ENCODE results near the gene MYO3B.
"Not testable (repeated sequence)": the region's sequence is repeated elsewhere in the genome, so short reads cannot be mapped to it uniquely, and the experiment has no call there.

Gene MYO3B

DNA sequence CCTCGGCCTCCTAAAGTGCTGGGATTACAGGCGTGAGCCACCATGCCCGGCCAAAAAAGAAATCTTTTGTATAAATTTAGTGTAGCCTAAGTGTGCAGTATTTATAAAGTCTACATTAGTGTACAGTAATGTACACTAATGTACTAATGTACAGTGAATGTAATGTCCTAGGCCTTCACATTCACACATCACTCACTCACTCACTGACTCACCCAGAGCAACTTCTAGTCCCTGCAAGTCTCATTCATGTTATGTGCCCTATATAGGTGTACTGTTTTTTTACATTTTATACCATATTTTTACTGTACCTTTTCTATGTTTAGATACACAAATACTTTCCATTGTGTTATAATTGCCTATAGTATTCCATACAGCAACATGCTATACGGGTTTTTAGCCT, 254.9 kb downstream of the MYO3B start:
- no peak for DNase-seq (ENCODE audit: low spot score)

GRCh38 chr2:170433448-170433847, 255.5 kb downstream of the MYO3B start:
- DNase-seq (ENCODE audit: low spot score): no peak

DNA sequence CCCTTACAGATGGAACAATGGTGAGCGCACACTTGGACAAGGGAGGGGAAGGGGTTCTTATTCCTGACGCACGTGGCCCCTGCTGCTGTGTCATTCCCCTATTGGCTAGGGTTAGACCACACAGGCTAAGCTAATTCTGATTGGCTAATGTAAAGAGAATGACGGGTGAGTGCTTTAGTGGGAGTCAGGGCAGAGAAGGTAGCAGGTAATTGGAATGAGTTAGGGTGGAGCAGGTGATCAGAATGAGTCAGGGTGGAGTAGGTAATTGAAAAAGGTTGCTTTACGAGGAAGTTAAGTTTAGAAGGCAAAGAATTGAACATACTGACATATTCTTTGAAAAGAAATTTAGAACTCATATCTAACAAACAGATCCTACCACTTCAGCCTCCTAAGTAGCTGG, 256.4 kb downstream of the MYO3B start:
- not testable (repeated sequence) for DNase-seq (ENCODE audit: low spot score)

DNA sequence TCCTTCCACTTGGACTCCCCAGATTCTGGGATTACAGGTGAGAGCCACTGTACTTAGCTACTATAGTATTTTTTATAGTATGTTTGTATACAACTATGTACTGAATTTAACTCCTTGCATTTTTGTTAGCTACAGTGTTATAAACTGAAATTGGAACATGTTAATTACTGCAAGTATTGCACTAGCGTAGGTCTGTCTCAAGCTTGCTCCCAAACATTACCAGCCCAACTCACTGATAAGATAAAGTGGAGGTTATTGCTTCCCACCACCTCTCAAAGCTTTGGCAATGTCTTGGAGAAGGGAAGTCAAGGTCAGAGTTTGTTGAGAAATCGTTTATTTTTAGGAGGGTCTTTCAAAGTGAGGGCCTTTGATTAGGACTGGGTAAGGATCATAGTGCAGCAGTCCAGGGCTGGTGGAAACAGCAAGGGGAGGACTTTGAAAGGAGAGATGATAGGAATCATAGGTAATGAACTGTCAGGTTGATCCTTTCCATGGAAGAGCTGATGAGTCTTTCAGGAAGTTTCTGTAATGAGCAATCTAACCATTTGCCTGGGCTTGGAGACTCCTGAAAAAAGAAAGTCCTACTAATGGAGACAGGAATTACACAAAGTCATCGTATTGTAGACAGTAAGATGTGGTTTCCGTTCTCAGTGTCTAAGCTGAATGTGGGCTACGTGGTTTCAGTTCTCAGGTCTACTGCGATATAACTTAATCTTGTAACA, 257.1 kb downstream of the MYO3B start:
- DNase-seq (ENCODE audit: low spot score): no peak

- DNase-seq (ENCODE audit: low spot score): no peak
Measured at GRCh38 chr2:170436077-170436943, 258.4 kb downstream of the MYO3B start.

GRCh38 chr2:170446078-170446477, 268.1 kb downstream of the MYO3B start:
- DNase-seq (ENCODE audit: low spot score): no peak

GRCh38 chr2:170449034-170449433, 271.1 kb downstream of the MYO3B start:
- DNase-seq (ENCODE audit: low spot score): no peak

DNA sequence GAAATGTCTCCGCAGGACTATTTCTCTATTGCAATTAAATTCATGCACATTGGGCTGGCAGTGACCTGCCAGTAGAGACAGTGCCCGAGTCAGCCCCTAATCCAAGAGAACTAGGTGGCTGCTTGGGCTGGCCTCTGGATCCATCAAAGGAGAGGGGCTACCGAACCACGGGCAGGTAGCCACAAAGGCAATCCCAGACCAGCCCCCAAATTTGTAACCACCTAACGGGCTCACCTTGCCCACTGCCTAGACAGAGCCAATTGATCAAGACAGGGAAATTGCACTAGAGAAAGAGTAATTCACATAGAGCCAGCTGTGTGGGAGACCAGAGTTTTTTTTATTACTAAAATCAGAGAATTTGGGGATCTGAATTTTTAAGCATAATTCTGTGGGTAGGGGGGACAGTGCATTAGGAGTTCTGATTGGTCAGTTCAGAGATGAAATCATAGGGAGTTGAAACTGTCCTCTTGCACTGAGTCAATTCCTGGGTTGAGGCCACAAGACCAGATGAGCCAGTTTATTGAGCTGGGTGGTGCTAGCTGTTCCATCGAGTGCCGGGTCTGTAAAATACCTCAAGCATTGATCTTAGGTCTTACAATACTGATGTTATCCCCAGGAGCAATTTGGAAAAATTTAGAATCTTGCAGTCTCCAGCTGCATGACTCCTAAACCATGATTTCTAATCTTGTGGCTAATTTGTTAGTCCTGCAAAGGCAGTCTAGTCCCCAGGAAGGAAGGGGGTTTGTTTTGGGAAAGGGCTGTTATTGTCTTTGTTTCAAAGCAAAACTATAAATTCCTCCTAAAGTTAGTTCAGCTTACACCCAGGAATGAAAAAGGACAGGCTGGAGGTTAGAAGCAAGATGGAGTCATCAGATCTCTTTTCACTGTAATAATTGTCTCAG, 276.8 kb downstream of the MYO3B start:
- DNase-seq (ENCODE audit: low spot score): no peak

GRCh38 chr2:170455617-170456426, 277.9 kb downstream of the MYO3B start:
- DNase-seq (ENCODE audit: low spot score): no peak

- no peak for DNase-seq (ENCODE audit: low spot score)
Measured at GRCh38 chr2:170456914-170457313, 279.0 kb downstream of the MYO3B start.

- no peak for DNase-seq (ENCODE audit: low spot score)
Measured at GRCh38 chr2:170457742-170458141, 279.8 kb downstream of the MYO3B start.

GRCh38 chr2:170461889-170462288, 283.9 kb downstream of the MYO3B start:
- no peak for DNase-seq (ENCODE audit: low spot score)

- no peak for DNase-seq (ENCODE audit: low spot score)
Measured at GRCh38 chr2:170462433-170463205, 284.7 kb downstream of the MYO3B start.

GRCh38 chr2:170463206-170463537, 285.2 kb downstream of the MYO3B start:
- no peak for DNase-seq (ENCODE audit: low spot score)

- no peak for DNase-seq (ENCODE audit: low spot score)
Measured at GRCh38 chr2:170464268-170464667, 286.3 kb downstream of the MYO3B start.

DNA sequence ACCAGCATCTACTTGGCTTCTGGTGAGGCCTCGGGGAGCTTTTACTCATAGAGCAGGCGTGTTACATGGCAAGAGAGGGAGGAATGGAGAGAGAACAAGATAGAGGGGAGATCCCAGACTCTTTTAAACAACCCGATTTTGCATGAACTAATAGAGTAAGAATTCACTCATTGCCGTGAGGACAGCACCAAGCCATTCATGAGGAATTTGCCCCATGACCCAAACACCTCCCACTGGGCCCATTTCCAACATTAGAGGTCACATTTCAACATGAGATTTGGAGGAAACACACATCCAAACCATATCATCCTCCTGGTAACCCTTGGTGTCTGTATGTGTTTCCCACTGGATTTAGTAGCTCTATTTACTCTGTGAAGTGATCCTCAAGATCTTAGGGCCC, 287.3 kb downstream of the MYO3B start:
- DNase-seq (ENCODE audit: low spot score): no peak

- no peak for DNase-seq (ENCODE audit: low spot score)
Measured at GRCh38 chr2:170466632-170467031, 288.7 kb downstream of the MYO3B start.

DNA sequence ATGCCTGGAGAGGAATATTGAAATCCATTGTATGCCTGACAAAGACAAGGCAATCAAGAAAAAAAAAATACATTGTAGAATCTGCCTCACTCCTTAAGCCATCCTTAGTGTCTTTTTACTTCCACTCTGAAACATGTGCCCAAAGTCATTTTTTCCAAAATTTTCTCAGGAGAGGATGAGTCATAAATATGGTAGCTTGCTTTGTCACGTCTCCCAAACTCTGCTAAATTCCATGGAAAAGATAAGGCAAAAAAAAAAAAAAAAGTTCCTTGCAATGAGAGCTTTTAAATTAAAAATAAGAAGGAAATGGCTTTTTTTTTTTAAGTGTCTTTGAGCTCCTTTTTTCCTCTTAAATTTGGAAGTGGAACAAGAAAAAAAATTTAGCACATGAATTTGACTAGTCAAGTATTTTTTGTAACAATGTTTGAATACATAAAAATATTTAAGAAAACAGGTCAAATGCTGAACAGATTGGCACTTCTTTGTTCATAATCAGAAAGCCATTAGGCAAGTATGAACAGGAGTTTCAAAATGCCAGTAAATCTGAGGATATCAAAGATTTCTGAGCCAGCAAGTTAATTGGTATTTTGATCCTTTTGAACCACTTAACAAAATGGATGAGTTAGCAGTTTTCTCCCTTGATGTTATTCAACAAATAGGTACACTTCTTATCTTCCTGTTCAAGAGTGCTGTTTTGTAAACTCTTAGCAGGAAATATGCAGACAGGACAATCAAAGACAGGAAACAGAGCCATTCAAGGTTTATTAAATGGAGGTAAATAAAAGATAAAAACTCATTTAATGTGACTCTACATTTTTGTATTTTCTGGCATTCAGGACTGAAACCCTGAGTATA, 289.8 kb downstream of the MYO3B start:
- no peak for DNase-seq (ENCODE audit: low spot score)

GRCh38 chr2:170468557-170468956, 290.6 kb downstream of the MYO3B start:
- no peak for DNase-seq (ENCODE audit: low spot score)

DNA sequence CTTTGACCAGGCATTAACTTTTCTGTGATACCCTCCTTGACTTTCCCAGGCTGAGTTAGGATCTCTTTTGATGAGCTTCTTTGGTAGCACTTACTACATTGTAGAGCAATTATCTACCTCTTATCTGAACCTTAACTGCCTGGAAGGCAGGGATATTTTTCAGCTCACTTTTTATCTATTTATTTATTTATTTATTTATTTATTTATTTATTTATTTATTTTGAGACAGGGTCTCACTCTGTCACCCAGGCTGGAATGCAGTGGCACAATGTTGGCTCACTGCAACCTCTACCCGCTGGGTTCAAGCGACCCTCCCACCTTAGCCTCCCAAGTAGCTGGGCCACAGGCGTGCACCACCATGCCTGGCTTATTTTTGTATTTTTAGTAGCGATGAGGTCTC, 294.6 kb downstream of the MYO3B start:
- DNase-seq (ENCODE audit: low spot score): not testable (repeated sequence)
